WTC11 (cell line): ENCODE measurements around the gene PAIP2. TPM values are rescaled to one million over a fixed set of nuclear protein-coding genes. Genes with fewer than 3 reads are reported as not detected.

Experiments used
- ATAC-seq: fragments of 200-7000 bp; cut with Tn5 transposase; 2 replicates; pipeline ENCODE4 v1.10.0; 2021; ENCODE audit warnings: mild to moderate bottlenecking, moderate library complexity
- CTCF ChIA-PET: fragments of 300-600 bp; sonication (Branson Sonifier 250); formaldehyde crosslinking; loops from one replicate; lab custom pipeline; 2021; ENCODE audit warnings: antibody characterized with exemption; lab: Charles Lee
- POLR2A ChIA-PET: fragments of 350-600 bp; sonication (Branson Sonifier 250); formaldehyde crosslinking; loops from one replicate; lab custom pipeline; 2021; ENCODE audit warnings: antibody characterized with exemption; lab: Charles Lee
- DNase-seq: peaks from one replicate; pipeline ENCODE4 v3.0.0; 2021; ENCODE audit warnings: low spot score
- H3K27ac Mint-ChIP-seq: 2 replicates; pipeline ENCODE4 v1.8.0; 2021; ENCODE audit warnings: mixed read lengths
- H3K27me3 Mint-ChIP-seq: 2 replicates; pipeline ENCODE4 v1.8.0; 2021; ENCODE audit warnings: low read depth, mild to moderate bottlenecking, moderate library complexity, mixed read lengths
- H3K36me3 Mint-ChIP-seq: 2 replicates; pipeline ENCODE4 v1.8.0; 2021; ENCODE audit warnings: mixed read lengths
- H3K4me1 Mint-ChIP-seq: 2 replicates; pipeline ENCODE4 v1.8.0; 2022; ENCODE audit warnings: mixed read lengths
- H3K4me3 Mint-ChIP-seq: 2 replicates; pipeline ENCODE4 v1.8.0; 2021; ENCODE audit warnings: mild to moderate bottlenecking, moderate library complexity, mixed read lengths
- H3K9me3 Mint-ChIP-seq: 2 replicates; pipeline ENCODE4 v1.8.0; 2021; ENCODE audit warnings: mixed read lengths
- ATF1 ChIP-seq: sonication (generic); formaldehyde crosslinking; IDR thresholded peaks from 2 replicates; pipeline ENCODE4 v1.8.1; 2023; ENCODE audit warnings: mild to moderate bottlenecking, moderate library complexity, missing genetic modification reagents
- ELF4 ChIP-seq: sonication (generic); formaldehyde crosslinking; IDR thresholded peaks from 2 replicates; pipeline ENCODE4 v1.8.1; 2022; ENCODE audit warnings: low read depth, mild to moderate bottlenecking, moderate library complexity, missing genetic modification reagents
- ESRRA ChIP-seq: sonication (generic); formaldehyde crosslinking; IDR thresholded peaks from 2 replicates; pipeline ENCODE4 v1.8.1; 2022; ENCODE audit warnings: mild to moderate bottlenecking, missing genetic modification reagents, borderline replicate concordance
- JUN ChIP-seq: sonication (generic); formaldehyde crosslinking; IDR thresholded peaks from 2 replicates; pipeline ENCODE4 v1.8.0; 2023; ENCODE audit warnings: mild to moderate bottlenecking, missing genetic modification reagents
- NFATC4 ChIP-seq: fragments of 250-450 bp; sonication (Bioruptor Pico); IDR thresholded peaks from 2 replicates; pipeline ENCODE4 v1.9.0; 2021; ENCODE audit warnings: mild to moderate bottlenecking
- NFYB ChIP-seq: sonication (generic); formaldehyde crosslinking; conservative IDR thresholded peaks from 2 replicates; pipeline ENCODE4 v1.8.0; 2022; ENCODE audit warnings: low read depth, missing genetic modification reagents
- TEAD4 ChIP-seq: sonication (generic); formaldehyde crosslinking; IDR thresholded peaks from 2 replicates; pipeline ENCODE4 v1.8.0; 2022; ENCODE audit warnings: mild to moderate bottlenecking, missing genetic modification reagents
- total RNA-seq: library from RNA; stranded (reverse); gene quantifications from 3 replicates; pipeline ENCODE4 v1.2.3, GENCODE V29; 2021
- TF ChIP-seq, protein P1 (sequence below): sonication (generic); formaldehyde crosslinking; IDR thresholded peaks from 2 replicates; pipeline ENCODE4 v1.8.0; 2022; ENCODE audit warnings: mild to moderate bottlenecking, missing genetic modification reagents
- TF ChIP-seq, protein P2 (sequence below): fragments of 250-450 bp; sonication (Bioruptor Pico); IDR thresholded peaks from 2 replicates; pipeline ENCODE4 v1.9.0; 2021; ENCODE audit warnings: mild to moderate bottlenecking
- TF ChIP-seq, protein P3 (sequence below): fragments of 250-450 bp; sonication (Bioruptor Pico); IDR thresholded peaks from 2 replicates; pipeline ENCODE4 v1.8.0; 2021; ENCODE audit warnings: mild to moderate bottlenecking
- TF ChIP-seq, protein P4 (sequence below): fragments of 250-450 bp; sonication (Bioruptor Pico); conservative IDR thresholded peaks from 2 replicates; pipeline ENCODE4 v1.9.0; 2021; ENCODE audit warnings: mild to moderate bottlenecking
- TF ChIP-seq, protein P5 (sequence below): fragments of 250-450 bp; sonication (Bioruptor Pico); IDR thresholded peaks from 2 replicates; pipeline ENCODE4 v1.9.0; 2021; ENCODE audit warnings: mild to moderate bottlenecking, borderline replicate concordance
- TF ChIP-seq, protein P6 (sequence below): sonication (generic); formaldehyde crosslinking; IDR thresholded peaks from 2 replicates; pipeline ENCODE4 v1.8.0; 2022; ENCODE audit warnings: mild to moderate bottlenecking, missing genetic modification reagents
- TF ChIP-seq, protein P7 (sequence below): sonication (generic); formaldehyde crosslinking; conservative IDR thresholded peaks from 2 replicates; pipeline ENCODE4 v1.8.1; 2022; ENCODE audit warnings: mild to moderate bottlenecking, missing genetic modification reagents
- TF ChIP-seq, protein P8 (sequence below): sonication (generic); formaldehyde crosslinking; IDR thresholded peaks from 2 replicates; pipeline ENCODE4 v1.8.0; 2022; ENCODE audit warnings: mild to moderate bottlenecking, missing genetic modification reagents

Gene PAIP2
- total RNA-seq, 1 experiment from 2014 or later, result 126 TPM

DNA sequence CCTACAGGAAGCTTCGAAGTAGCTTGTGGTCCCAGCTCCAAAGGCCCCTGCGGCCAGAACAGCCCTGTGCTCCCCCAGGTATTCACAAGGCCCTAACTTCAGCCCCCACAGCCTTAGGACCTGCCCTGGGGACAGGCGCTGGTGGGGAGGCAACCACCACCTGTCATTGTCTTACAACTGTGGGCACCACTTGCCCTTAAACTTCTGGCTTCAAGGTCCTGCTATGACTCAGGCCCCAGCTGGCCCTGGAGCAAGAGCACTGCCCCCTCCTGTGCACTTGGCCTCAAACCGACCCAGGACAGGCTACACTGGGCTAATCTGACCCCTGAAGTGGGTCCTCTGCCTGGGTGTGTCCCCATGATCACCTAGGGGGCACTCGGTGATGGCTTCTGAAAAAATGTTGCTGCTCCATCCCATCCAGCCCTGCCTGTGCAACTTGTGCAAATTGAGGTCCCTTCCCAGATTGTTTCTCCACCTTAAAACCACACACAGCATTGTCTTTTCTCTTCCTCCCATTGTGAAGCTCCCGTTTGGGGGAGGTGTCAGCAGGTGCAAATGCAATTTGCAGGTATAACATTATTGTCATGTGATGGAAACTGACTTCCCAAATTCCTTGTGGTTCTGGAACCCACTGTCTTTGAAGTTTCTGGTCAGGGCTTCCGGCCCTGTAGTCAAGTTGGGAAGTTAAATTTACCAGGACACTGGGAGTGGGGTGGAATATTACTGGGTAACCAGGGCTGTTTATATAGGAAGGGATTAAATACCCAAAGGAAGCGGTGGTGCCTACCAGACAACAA, 54.4 kb downstream of the PAIP2 start (continued):
- TF ChIP-seq, protein P1, sequence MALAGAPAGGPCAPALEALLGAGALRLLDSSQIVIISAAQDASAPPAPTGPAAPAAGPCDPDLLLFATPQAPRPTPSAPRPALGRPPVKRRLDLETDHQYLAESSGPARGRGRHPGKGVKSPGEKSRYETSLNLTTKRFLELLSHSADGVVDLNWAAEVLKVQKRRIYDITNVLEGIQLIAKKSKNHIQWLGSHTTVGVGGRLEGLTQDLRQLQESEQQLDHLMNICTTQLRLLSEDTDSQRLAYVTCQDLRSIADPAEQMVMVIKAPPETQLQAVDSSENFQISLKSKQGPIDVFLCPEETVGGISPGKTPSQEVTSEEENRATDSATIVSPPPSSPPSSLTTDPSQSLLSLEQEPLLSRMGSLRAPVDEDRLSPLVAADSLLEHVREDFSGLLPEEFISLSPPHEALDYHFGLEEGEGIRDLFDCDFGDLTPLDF (CRISPR knock-in tag), result no peak
- no peak for TF ChIP-seq ELF4 (CRISPR knock-in tag)
- no peak for TF ChIP-seq TEAD4

DNA sequence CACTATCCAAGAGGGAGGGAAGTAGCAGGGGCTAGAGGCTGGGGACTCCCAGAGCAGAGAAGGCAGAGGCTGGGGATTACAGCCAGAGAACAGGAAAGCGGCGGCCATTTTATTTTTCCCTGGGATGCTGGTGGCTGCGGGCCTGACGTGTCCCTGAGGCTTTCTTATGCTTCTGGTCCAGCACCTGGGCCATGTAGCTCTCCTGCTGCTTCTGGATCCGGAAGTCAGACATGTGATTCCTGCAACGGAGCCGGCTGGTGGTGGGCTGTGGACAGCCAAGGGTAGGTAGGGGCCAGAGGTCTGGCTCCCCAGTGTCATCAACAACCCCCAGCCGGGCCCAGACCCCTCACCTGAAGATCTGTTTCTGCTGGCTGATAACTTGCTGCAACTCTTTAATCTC, 55.0 kb downstream of the PAIP2 start:
- Mint-ChIP-seq H3K27ac (no peak overlapping the region), H3K4me3 (no peak overlapping the region), H3K27me3 (peaks cover 36% of the 10 kb centered on the region), H3K36me3 (peaks cover 19% of the 10 kb centered on the region), H3K4me1 (peaks cover 24% of the 10 kb centered on the region), H3K9me3 (no peaks in the 10 kb centered on the region)
- ATAC-seq (no peak), DNase-seq (no peak)
- POLR2A ChIA-PET, result no interaction called here
- TF ChIP-seq, protein P2, sequence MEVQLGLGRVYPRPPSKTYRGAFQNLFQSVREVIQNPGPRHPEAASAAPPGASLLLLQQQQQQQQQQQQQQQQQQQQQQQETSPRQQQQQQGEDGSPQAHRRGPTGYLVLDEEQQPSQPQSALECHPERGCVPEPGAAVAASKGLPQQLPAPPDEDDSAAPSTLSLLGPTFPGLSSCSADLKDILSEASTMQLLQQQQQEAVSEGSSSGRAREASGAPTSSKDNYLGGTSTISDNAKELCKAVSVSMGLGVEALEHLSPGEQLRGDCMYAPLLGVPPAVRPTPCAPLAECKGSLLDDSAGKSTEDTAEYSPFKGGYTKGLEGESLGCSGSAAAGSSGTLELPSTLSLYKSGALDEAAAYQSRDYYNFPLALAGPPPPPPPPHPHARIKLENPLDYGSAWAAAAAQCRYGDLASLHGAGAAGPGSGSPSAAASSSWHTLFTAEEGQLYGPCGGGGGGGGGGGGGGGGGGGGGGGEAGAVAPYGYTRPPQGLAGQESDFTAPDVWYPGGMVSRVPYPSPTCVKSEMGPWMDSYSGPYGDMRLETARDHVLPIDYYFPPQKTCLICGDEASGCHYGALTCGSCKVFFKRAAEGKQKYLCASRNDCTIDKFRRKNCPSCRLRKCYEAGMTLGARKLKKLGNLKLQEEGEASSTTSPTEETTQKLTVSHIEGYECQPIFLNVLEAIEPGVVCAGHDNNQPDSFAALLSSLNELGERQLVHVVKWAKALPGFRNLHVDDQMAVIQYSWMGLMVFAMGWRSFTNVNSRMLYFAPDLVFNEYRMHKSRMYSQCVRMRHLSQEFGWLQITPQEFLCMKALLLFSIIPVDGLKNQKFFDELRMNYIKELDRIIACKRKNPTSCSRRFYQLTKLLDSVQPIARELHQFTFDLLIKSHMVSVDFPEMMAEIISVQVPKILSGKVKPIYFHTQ (CRISPR knock-in tag), result no peak
- TF ChIP-seq, protein P3, sequence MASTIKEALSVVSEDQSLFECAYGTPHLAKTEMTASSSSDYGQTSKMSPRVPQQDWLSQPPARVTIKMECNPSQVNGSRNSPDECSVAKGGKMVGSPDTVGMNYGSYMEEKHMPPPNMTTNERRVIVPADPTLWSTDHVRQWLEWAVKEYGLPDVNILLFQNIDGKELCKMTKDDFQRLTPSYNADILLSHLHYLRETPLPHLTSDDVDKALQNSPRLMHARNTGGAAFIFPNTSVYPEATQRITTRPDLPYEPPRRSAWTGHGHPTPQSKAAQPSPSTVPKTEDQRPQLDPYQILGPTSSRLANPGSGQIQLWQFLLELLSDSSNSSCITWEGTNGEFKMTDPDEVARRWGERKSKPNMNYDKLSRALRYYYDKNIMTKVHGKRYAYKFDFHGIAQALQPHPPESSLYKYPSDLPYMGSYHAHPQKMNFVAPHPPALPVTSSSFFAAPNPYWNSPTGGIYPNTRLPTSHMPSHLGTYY (CRISPR knock-in tag), result no peak
- TF ChIP-seq, protein P4, sequence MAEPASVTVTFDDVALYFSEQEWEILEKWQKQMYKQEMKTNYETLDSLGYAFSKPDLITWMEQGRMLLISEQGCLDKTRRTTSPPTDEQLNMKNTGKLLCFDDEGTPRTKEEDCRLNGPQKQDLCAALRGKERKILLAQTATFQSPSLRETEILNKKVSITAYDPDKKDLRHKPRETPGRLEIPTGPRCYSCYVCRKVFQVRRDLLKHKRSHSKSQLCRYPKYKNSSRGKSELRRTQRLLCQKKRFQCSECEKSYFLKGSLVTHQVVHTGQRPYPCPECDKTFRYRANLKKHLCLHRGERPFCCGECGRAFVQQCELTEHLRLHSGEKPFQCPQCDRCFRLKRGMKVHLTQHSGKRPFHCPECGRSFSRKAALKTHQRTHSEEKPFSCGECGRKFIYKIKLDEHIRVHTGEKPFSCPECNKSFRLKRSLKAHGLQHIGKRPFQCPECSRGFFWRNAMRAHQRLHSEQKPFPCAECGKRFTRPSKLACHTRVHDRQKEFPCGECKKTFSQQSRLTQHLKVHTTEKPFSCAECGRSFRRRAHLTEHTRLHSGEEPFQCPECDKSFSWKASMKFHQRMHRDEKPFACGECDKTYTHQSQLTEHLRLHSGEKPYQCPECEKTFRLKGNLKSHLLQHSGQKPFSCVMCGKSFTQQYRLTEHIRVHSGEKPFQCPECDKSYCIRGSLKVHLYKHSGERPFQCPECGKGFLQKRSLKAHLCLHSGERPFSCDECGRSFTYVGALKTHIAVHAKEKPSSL (CRISPR knock-in tag), result no peak
- TF ChIP-seq ATF1, result no peak
- CTCF ChIA-PET, result interaction anchor here (1.6 kb wide), 1 partner anchor 26 kb away, joined by 4 read pairs; no protein-coding TSS in a partner anchor

DNA sequence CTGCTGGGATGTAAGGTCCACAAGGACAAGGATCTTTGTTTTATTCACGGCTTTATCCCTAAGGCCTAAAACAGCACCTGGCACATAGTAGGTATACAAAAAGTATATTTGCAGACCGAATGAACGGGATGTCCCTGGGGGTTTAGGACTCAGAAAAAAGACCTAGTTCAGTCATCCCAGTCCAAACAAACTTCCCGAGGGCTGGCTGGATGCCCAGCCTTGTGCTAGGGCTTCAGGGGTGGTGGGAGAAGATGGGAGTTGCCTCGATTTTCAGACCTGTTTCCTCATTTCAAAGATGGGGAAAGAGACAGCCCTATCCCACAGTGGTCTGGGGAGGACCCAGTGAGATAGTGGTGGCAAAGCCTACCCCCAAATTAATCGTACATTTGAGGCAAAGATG, 56.3 kb downstream of the PAIP2 start:
- CTCF ChIA-PET, result no interaction called here
- POLR2A ChIA-PET, result no interaction called here
- no peak for ATAC-seq
- Mint-ChIP-seq H3K27ac (no peak overlapping the region), H3K36me3 (peaks cover 19% of the 10 kb centered on the region), H3K9me3 (no peaks in the 10 kb centered on the region), H3K4me3 (no peak overlapping the region), H3K27me3 (peaks cover 30% of the 10 kb centered on the region), H3K4me1 (peaks cover 25% of the 10 kb centered on the region)
- DNase-seq, result no peak
- no peak for TF ChIP-seq NFATC4 (CRISPR knock-in tag)
- TF ChIP-seq, protein P5, sequence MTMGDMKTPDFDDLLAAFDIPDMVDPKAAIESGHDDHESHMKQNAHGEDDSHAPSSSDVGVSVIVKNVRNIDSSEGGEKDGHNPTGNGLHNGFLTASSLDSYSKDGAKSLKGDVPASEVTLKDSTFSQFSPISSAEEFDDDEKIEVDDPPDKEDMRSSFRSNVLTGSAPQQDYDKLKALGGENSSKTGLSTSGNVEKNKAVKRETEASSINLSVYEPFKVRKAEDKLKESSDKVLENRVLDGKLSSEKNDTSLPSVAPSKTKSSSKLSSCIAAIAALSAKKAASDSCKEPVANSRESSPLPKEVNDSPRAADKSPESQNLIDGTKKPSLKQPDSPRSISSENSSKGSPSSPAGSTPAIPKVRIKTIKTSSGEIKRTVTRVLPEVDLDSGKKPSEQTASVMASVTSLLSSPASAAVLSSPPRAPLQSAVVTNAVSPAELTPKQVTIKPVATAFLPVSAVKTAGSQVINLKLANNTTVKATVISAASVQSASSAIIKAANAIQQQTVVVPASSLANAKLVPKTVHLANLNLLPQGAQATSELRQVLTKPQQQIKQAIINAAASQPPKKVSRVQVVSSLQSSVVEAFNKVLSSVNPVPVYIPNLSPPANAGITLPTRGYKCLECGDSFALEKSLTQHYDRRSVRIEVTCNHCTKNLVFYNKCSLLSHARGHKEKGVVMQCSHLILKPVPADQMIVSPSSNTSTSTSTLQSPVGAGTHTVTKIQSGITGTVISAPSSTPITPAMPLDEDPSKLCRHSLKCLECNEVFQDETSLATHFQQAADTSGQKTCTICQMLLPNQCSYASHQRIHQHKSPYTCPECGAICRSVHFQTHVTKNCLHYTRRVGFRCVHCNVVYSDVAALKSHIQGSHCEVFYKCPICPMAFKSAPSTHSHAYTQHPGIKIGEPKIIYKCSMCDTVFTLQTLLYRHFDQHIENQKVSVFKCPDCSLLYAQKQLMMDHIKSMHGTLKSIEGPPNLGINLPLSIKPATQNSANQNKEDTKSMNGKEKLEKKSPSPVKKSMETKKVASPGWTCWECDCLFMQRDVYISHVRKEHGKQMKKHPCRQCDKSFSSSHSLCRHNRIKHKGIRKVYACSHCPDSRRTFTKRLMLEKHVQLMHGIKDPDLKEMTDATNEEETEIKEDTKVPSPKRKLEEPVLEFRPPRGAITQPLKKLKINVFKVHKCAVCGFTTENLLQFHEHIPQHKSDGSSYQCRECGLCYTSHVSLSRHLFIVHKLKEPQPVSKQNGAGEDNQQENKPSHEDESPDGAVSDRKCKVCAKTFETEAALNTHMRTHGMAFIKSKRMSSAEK (CRISPR knock-in tag), result no peak
- TF ChIP-seq TEAD4, result no peak
- TF ChIP-seq, protein P6, sequence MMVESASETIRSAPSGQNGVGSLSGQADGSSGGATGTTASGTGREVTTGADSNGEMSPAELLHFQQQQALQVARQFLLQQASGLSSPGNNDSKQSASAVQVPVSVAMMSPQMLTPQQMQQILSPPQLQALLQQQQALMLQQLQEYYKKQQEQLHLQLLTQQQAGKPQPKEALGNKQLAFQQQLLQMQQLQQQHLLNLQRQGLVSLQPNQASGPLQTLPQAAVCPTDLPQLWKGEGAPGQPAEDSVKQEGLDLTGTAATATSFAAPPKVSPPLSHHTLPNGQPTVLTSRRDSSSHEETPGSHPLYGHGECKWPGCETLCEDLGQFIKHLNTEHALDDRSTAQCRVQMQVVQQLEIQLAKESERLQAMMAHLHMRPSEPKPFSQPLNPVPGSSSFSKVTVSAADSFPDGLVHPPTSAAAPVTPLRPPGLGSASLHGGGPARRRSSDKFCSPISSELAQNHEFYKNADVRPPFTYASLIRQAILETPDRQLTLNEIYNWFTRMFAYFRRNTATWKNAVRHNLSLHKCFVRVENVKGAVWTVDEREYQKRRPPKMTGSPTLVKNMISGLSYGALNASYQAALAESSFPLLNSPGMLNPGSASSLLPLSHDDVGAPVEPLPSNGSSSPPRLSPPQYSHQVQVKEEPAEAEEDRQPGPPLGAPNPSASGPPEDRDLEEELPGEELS (CRISPR knock-in tag), result no peak
- TF ChIP-seq ATF1, result no peak
- no peak for TF ChIP-seq NFYB (CRISPR knock-in tag)
- no peak for TF ChIP-seq ESRRA
- TF ChIP-seq, protein P1 (CRISPR knock-in tag), result no peak
- TF ChIP-seq, protein P7, sequence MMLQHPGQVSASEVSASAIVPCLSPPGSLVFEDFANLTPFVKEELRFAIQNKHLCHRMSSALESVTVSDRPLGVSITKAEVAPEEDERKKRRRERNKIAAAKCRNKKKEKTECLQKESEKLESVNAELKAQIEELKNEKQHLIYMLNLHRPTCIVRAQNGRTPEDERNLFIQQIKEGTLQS (CRISPR knock-in tag), result no peak
- TF ChIP-seq, protein P8, sequence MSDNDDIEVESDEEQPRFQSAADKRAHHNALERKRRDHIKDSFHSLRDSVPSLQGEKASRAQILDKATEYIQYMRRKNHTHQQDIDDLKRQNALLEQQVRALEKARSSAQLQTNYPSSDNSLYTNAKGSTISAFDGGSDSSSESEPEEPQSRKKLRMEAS (CRISPR knock-in tag), result no peak
- TF ChIP-seq JUN (CRISPR knock-in tag), result no peak
